ENCODE measurements around the gene TMEM260.

The TMEM260 gene

DNA sequence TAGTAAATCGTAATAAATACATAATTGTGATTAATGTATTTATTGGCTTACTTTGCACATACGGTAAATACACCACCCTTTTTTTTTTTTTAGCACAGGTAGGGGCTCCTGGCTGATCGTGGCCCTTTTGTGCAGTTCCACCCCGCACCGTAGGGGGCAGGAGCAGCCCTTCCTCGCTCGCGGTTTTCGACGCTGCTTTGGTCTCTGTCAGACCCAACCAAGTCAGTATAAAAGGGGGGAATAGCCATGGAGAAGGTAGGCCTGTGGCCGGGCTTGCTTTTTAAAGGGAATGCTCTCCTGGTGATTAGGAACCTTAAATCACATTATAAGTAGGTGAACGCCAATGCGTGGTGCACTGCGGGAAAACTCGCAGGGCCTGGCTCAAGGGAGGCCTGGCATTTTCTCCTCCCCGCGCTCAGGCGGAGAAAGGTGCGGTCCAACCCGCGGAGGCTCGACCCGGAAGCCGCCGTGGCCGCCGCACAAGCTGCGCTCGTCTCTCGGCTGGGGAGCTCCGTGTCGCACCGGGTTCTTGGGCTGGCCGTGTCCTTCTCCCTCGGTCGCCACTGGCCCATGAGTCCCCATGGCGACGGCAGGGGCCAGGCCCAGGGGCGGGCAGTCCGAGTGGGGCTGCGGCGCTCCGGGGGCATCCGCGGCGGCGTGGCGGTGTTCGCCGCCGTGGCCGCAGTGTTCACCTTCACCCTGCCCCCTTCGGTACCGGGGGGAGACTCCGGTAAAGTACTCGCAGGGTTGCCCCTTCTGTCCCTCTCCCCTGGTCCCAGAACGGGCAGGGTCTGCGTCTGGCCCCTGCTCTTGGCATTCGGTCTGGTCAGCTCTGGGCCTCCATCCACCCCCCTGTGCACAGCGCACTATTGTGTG lies at the start of gene TMEM260:
TMEM260 (plus strand) TSS at position 454 of the 876 bp plus-strand sequence; CDS start at position 571, 117 bp downstream.
- DNase-seq = peak; percentile 4 to 93 (median 76)

DNA sequence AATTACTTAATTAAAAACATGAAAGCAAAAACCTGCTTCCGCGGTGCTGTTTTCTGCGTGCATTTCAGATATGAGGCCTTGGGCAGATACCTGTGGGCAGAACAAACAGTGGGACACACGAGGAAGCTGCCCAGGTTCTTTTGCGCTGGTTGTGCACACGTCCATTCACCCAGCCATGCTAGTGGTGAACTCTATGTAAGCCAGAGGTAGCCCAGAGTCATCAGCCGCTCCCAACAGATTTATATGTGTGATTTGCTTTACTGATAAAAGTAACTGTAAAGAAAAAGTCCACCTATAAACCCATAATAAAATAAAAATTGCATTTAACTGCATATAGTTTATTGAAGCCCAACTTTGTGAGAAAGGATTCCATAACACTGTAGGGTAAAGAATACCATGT lies 47.1 kb upstream of the TMEM260 start:
- no peak for DNase-seq

DNA sequence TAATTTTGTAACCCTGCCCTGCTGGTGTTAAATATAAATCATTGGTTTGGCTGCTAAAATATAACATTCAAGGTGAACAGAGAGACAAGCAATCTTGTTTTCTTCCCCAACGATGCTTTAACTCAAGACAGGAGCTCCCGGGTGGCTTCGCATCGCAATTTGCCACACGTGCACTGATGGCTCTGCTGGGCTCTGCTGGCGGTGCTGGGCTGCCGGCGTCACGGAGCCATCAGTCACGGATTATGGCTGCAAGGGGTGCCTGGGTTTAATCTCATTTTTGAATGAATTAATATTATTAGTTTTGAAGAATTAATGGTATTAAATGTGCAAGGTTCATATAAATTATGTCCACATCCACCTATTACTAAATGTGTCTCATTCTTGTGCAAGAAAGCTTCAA lies 44.9 kb upstream of the TMEM260 start:
- DNase-seq = no peak

DNA sequence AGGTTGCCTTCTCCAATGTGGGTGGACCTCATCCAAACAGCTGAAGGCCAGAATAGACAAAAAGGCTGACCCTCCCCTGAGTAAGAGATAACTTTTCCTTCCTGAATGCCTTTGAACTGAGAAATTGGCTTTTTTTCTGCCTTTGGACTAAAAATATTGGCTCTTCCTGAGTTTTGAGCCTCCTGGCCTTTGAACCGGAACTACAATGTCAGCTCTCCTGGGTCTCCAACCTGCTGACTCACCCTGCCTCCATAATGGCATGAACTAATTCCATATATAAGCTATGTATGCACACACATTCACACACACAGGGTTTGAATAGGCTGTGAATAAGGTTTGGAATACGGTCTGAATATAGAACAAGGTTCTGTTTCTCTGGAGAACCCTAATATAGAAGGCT lies 39.7 kb upstream of the TMEM260 start:
- no peak for DNase-seq

DNA sequence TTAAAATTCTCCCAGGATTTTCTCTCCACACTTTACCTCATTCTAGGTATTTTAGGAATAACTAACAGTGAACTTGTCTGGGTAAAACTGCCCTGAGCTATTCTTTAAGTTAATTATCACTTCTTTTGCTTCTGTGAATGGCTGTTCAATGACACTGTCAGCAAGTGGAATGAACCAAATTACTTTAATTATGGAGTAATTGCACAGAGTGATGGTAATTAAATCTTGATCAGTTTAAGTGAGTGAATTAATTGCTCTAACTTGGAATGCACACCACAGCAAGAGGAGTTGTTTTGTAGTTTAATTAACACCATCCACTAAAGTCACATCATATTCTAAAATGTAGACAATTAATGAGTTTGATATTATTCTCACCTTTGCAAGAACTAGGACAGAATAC lies 36.2 kb upstream of the TMEM260 start:
- no peak for DNase-seq

DNA sequence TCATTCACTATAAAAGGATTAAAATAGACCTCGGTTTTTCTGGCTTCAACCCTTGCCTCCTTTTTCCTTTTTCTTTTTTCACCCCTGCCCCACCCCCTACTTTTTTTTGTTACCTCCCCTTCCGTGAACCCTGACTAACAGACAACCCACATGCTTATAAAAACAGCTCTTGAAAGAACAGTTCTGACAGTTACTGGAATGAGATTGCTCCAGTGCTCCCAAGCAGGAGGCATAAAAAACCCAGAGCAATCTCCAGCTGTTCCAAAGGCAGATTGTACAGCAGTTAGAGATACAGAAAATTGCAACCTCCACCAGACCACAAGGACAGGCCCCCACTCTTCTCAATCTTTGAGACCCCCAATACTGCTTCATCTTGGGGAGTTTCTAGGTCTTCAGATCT lies 29.9 kb upstream of the TMEM260 start:
- DNase-seq = no peak

DNA sequence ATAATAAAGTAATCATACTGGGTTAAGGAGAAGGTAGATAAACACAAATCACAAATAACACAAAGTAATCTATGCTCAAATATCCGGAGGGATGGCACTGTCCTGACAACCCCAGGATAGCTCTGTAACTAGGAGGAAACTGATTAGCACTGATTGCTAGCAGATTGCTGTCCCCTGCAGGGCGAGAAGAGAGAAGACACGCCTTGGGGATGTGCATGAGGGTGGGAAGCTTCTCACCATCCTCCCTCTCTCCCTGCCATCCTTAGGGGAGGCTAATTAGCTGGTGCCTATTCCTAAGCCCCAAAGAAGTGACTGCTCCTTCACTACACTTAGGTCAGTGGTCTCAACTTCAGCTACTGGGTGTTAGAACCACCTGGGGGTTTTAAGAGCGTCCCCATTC lies 27.0 kb upstream of the TMEM260 start:
- no peak for DNase-seq

DNA sequence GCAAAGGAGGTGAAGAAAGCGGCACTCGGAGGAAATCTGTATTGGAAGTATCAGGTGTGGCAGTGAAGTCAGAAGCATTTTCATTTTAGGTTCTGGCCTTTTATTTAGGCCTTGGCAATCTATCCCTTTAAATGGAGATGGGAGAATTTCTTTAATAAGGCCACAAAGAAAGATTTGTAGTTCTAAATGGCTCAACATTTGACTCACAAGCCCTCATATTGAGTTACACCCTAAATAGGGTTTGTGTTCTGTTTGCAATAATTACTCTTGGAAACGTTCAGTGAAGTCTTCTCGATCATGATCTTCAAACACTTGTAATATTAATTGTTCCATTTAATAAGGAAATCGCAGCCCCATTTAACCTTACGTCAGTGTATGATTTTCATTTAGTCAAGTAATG lies 25.3 kb upstream of the TMEM260 start:
- DNase-seq = no peak

DNA sequence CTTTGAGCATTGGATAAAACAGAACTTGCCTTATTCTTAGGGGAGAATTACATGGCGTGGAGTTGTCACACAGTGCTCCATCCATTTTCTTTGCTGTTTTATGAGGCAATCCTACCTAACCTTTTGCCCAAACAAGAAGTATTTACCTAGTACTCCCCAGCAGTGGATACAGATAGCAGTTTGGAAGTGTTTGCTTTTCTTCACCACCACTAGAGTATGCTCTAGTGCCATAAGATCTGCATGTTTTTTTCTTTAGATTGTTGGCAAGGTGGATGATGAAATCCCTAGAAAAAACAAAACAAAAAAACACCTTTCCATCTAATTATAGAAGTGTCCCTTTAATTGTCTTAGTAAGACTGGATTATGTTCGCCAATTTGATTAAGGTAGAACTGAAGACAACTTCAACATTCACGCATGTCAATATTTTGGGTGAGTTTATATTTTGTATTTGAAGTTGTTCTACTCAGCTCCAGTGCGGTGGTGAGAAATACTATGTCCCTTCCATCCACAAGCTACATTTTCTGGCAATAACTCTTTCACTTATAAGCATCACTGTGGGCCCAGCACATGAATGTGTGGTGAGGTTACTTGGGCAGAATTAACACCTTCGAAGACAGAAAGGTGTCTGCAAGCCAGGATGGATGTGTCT lies 23.6 kb upstream of the TMEM260 start:
- no peak for DNase-seq

DNA sequence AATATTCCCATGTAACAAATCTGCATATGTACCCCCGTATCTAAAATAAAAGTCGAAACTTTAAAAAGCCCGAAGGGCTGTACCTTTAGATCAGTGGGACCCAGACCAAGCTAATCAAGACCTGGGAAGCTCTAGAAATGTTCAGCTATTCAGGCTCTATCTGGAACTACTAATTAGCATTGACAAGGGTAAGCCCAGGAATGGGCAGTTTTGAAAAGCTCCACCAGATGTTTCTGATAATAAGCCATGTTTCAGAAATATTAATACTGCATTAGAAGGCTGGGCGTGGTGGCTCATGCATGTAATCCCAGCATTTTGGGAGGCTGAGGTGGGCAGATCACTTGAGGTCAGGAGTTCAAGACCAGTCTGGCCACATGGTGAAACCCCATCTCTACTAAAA lies 20.4 kb upstream of the TMEM260 start:
- no peak for DNase-seq

DNA sequence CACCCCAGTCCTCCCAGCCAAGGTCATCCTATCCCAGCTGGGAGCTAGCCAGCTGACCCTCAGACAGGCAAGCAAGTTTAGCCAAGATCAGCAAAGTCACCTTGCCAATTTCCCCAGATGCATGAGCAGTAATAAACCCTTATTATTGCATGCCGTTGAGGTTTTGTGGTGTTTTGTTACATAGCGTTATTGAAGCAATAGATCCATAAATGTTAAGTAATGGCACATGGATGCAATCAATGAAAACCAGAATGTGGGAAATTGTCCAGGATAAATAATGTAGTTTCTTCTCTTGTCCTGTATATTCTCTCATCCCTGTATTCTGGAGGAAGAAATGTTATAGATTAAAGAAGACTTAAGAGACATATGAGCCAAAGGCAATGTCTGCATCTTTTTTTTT lies 18.0 kb upstream of the TMEM260 start:
- no peak for DNase-seq

DNA sequence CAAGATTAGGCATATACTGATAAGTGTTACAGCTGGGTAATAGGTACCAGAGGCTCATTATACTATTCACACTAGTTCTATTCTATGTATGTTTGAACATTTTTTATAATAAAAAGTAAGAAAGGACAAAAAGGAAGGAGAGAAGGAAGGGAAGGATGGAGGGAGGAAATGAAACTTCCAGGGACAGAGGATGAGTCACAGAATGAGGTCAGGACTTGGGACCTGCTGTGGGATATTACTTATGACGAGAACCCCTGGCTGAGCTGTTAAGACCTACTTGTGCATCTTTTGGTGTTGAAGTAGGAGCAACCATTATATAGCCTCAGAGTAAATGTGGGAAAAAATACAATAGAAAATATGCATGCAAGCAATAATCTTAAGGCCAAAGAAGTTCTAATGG lies 16.7 kb upstream of the TMEM260 start:
- DNase-seq = no peak

DNA sequence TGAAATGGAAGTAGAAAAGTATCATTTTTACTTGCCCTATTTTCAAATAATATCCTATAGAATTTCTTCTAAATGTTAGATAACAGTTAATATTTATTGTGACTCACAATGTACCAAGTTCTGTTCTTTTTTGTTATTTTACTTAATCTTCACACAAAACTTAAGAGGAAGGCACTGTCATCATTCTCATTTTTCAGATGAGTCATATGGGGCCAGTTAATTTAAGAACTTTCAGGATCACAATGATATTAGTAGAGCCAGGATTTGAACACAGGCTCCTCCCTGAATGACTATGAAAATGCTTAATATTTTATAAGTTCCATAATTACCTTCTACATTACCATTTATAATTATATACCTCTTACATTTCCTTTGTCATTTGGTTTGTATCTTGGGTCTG lies 10.4 kb upstream of the TMEM260 start:
- DNase-seq = no peak

DNA sequence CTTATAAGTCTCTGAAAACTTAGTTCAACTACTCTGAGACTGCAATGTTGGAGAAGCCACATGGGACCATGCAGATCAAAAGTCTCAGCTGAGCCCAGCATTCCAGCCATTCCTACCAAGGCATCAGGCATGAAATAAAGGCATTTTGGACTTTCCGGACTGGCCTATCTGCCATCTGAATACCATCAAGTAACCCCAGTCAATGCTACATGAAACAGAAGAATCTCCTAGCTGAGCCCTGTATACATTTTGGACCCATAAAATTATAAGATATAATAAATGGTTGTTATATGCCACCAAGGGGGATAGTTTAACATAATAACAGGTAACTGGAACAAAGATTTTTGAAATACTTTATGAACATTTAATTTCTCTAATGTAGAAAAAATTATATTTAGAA lies 9.3 kb upstream of the TMEM260 start:
- no peak for DNase-seq

DNA sequence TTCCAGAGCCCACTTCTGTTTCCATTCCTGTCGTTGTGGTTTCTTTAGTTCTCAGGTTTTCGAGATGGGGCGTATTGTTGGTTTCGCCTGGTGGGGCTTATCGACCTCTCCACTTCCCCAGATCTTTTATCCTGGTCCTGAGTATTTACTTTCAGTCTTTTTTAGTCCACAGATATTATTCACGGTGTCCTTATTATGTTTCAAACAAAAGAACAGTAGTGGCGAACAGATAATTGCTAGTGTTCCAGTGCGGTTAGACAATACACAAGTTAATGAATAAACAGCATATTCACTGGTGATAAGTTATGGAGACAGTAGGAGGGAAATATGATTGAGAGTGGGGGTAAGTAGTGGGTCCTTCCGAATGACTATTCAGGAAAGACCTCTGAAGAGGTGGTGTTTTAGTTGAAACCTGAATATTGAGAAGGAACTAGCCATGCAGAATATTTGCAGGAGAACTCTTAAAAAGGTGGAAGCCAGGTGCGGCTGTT lies 668 bp downstream of the TMEM260 start:
- DNase-seq = no peak

DNA sequence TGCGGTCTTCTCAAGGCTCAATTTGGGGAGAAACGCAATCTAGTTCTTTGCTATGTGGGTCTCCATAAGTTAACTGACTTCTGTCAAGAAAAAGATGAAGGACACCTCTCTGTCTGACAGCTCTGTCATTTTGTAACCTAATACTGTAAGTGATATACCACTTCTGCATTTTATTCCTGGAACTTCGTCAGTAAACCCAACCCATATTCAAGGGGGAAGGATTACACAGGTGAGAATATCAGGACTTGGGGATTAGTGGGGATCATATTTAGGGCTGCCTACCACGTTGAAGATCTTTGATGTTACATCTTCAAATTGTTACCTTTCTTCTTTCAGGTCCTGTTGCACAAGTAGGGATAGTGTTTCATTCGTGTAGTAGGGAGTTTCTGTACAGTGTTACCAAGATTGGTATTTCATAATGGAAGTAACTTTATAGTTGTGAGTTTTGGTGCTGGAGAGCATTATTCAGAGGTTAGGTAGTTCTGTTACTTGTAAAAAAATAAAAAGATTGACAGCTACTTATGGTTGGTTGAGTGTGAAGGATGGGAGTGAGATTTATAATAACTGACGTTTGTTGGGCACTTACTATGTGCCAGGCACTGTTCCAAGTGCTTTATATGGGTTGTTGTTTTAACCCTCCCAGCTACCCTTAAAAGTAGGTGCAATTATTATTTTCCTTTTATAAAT lies 1.6 kb downstream of the TMEM260 start:
- no peak for DNase-seq

DNA sequence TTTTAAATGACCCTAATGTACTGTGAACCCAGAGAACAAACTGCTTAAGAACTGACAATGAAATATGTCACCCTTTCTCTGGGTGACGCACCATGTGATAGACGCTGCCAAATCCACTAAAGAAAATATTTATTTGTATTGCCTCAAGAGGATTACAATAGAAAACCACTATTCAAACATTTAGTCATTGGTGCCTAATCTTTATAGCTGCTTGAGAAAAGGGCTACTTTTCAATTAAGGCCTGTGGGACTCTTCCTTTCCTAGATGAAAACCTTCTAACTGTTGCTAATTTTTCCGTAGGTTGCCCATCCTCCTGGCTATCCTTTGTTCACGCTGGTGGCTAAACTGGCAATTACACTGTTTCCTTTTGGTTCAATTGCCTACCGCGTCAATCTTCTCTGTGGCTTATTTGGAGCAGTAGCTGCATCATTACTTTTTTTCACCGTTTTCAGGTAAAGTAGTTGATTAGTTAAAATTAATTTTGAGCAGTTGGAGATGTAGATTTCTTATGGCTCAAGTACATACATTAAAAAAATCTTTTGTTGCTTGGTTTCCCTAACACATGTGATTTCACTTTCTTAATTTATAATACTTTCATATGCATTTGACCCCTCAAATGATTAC lies 6.0 kb downstream of the TMEM260 start:
- no peak for DNase-seq

DNA sequence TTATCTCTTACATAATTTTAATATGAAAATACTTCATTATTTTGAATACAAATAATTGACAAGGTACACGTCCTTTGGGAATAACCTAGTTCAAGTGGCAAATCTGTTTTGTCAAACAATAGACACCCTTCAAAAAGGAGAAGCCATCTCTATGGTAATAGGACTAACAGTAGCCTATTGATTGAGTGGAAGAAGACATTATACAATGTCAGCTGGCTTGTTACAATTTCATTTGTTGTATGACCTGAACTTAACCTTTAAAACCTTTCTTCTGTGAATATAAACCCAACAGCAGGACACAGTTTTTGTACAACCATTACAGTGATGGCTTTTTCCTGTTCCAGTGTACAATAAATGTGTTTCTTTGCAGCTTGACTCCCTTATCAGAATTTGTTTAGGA lies 8.1 kb downstream of the TMEM260 start:
- DNase-seq = no peak

DNA sequence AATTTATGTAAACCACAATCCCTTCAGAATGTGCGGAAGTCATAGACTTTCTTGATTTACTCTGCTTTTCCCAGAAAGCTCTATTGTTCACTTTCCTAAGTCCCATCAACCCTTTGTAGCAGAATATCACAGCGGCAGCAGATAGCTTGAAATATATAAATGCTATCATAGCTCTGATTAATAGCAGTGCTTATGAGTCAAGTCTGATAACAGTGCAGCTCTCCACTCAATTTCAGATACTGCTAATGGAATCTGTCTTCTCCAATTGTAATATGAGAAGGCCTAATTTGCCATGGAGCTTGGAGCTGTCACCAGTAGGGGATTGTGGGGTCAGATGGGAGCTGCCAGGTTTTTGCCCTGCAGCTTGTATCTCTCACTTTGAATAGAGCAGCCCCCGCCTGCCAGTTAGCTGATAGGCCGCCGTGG lies 10.9 kb downstream of the TMEM260 start:
- no peak for DNase-seq

DNA sequence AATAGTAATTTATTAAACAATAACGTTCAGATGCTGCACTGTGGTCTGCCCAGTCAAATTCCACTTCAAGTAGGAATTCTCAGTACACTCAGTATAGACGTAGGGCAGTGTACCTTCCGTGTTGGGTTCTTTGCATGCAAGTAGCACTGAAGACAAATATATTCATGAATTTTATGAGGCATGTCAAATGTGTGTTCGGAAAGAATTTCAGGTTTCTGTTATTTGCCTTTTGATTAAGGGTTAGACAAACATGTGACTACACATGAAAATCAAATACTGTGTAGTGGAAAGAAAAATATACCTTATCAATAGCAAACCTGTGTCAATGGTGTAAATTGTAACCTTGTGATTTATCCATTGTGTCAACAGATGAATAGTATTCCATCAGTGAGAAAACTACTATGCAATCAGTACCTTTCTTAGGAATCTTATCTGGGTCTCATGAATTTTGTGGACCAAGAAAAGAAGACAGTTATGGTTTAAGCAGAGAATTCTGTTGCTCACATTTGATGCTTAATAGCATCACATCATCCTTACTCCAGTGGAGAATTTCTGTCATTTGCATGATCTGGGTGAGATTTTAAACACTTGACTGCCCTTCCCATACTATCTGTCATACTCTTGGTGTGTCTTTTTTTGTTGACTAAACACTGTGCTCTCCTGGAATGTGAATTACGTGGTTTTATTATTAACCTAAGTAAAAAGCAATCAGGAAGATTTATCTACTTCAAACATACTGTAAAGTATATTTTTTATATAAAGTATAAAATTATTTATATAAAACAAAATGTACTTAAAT lies 13.3 kb downstream of the TMEM260 start:
- no peak for DNase-seq

DNA sequence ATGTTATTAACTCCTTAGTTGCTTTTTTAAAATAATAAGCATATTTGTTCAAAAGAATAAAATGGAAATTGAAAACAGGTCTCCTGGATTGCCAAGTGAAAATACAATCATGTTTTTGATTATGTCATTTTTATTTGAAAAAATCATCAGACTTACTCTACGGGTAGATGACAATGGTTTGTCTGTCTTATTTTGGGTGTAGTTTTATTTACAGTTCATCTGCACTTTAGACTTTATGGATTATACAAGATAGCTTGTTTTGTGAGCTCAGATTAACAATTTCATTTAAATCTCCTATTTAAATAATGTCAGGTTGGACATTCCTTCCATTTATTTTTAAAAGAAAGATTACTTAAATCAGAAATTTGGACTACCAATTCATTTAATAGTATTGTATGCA lies 14.8 kb downstream of the TMEM260 start:
- no peak for DNase-seq

Data from amygdala (tissue), 56 donors.